CD14-positive monocyte (primary cell): Measurements from ENCODE around the gene KCNA10. TPM values are rescaled to one million over a fixed set of nuclear protein-coding genes. Genes with fewer than 3 reads are reported as not detected.

Experiments
- DNase-seq, 3 donors: peaks; one replicate each; pipeline ENCODE4 v3.0.0-alpha.2; 2011 to 2022
- H2AFZ ChIP-seq: 2 replicates; pipeline ENCODE4 v1.6.0; 2012; ENCODE audit warnings: mild to moderate bottlenecking, low read depth, low read length, inconsistent platforms; ENCODE audit not compliant: insufficient read depth, poor library complexity, severe bottlenecking
- H3K27ac ChIP-seq, 2 donors: 1 replicate in 1 of 2; 2 replicates in 1 of 2; pipeline ENCODE4 v1.5.1; 2012 to 2013; ENCODE audit warnings: low read length in 2 of 2, control low read depth in 1 of 2, inconsistent platforms in 1 of 2, low read depth in 1 of 2, mild to moderate bottlenecking in 1 of 2
- H3K27me3 ChIP-seq, 2 donors: one replicate each; pipeline versions ENCODE4 v1.6.0 to v1.6.1; 2011 to 2013; ENCODE audit warnings: low read length in 2 of 2; ENCODE audit not compliant: control insufficient read depth in 2 of 2, insufficient read depth in 2 of 2
- H3K36me3 ChIP-seq, 2 donors: replicated peaks in 1 of 2; 1 replicate in 1 of 2; 2 replicates in 1 of 2; pipeline versions ENCODE4 v1.5.1 to v1.6.1; 2012 to 2013; ENCODE audit warnings: low read length in 2 of 2, control low read depth in 1 of 2, inconsistent platforms in 1 of 2, mild to moderate bottlenecking in 1 of 2; ENCODE audit not compliant: insufficient read depth in 2 of 2, control insufficient read depth in 1 of 2
- H3K4me1 ChIP-seq, 2 donors: 1 replicate in 1 of 2; 2 replicates in 1 of 2; pipeline versions ENCODE4 v1.5.1 to v1.6.1; 2012 to 2013; ENCODE audit warnings: low read length in 2 of 2, control low read depth in 1 of 2, inconsistent platforms in 1 of 2, mild to moderate bottlenecking in 1 of 2, moderate library complexity in 1 of 2; ENCODE audit not compliant: insufficient read depth in 2 of 2, control insufficient read depth in 1 of 2
- H3K4me2 ChIP-seq: replicated peaks from 2 replicates; pipeline ENCODE3; 2012; ENCODE audit warnings: low read length, moderate library complexity, mild to moderate bottlenecking; ENCODE audit not compliant: poor library complexity, severe bottlenecking; ENCODE audit errors: extremely low read depth
- H3K4me3 ChIP-seq, 3 experiments: fragments of 200-600 bp in 1 of 3; sonication (generic) in 1 of 3; replicated peaks in 1 of 3; 1 replicate in 2 of 3; 2 replicates in 1 of 3; pipeline ENCODE4 v1.5.1; 2011 to 2013; ENCODE audit warnings: low read length in 3 of 3, mild to moderate bottlenecking in 3 of 3, control low read depth in 2 of 3, low read depth in 2 of 3, inconsistent platforms in 1 of 3, moderate library complexity in 1 of 3
- H3K79me2 ChIP-seq: 2 replicates; pipeline ENCODE4 v1.6.0; 2012; ENCODE audit warnings: mild to moderate bottlenecking, control low read depth, inconsistent platforms, low read length, moderate library complexity; ENCODE audit not compliant: insufficient read depth
- H3K9ac ChIP-seq: 2 replicates; pipeline ENCODE4 v1.6.0; 2017; ENCODE audit warnings: low read length, mild to moderate bottlenecking; ENCODE audit not compliant: insufficient read depth, poor library complexity, severe bottlenecking
- H3K9me3 ChIP-seq, 2 donors: replicated peaks in 1 of 2; 1 replicate in 1 of 2; 2 replicates in 1 of 2; pipeline versions ENCODE4 v1.5.1 to v1.6.1; 2012 to 2013; ENCODE audit warnings: low read length in 2 of 2, control low read depth in 1 of 2; ENCODE audit not compliant: control insufficient read depth in 1 of 2, insufficient read depth in 1 of 2
- H4K20me1 ChIP-seq: 2 replicates; pipeline ENCODE4 v1.6.0; 2012; ENCODE audit warnings: mild to moderate bottlenecking, low read length, control low read depth, moderate library complexity; ENCODE audit not compliant: insufficient read depth
- H3K27ac Mint-ChIP-seq, 7 donors: one replicate each; pipeline ENCODE4 v1.8.0; 2020; ENCODE audit warnings: mild to moderate bottlenecking in 7 of 7, mixed read lengths in 7 of 7, moderate library complexity in 6 of 7, inconsistent platforms in 2 of 7
- H3K27me3 Mint-ChIP-seq, 3 donors: one replicate each; pipeline ENCODE4 v1.8.0; 2021 to 2022; ENCODE audit warnings: low read depth in 3 of 3, mild to moderate bottlenecking in 3 of 3, mixed read lengths in 3 of 3, moderate library complexity in 3 of 3, inconsistent platforms in 1 of 3
- H3K36me3 Mint-ChIP-seq, 2 donors: one replicate each; pipeline ENCODE4 v1.8.0; 2020; ENCODE audit warnings: mixed read lengths in 2 of 2, inconsistent platforms in 1 of 2, mild to moderate bottlenecking in 1 of 2
- H3K4me1 Mint-ChIP-seq: one replicate; pipeline ENCODE4 v1.8.0; 2020; ENCODE audit warnings: mild to moderate bottlenecking, mixed read lengths
- H3K4me3 Mint-ChIP-seq, 2 donors: one replicate each; pipeline ENCODE4 v1.8.0; 2020; ENCODE audit warnings: mild to moderate bottlenecking in 2 of 2, mixed read lengths in 2 of 2, moderate library complexity in 1 of 2
- H3K9me3 Mint-ChIP-seq, 7 donors: one replicate each; pipeline ENCODE4 v1.8.0; 2020 to 2022; ENCODE audit warnings: mixed read lengths in 7 of 7, mild to moderate bottlenecking in 6 of 7, moderate library complexity in 6 of 7, inconsistent platforms in 2 of 7
- WGBS: methylation state at CpG from one replicate; pipeline ENCODE4 v1.1.5; 2013; ENCODE audit warnings: missing lambda C conversion rate; ENCODE audit not compliant: insufficient coverage; 5-methylcytosine and 5-hydroxymethylcytosine counted together
- intact Hi-C, 2 donors: fragments of 100-400 bp; cut with micrococcal nuclease; formaldehyde crosslinking; loops; one replicate each; pipeline versions ENCODE4 v1.15.0 to v1.15.1; 2023
- polyA plus RNA-seq, 3 donors: library from polyadenylated mRNA; depleted of rRNA in 1 of 3; unstranded in 2 of 3; stranded (reverse) in 1 of 3; fragments of 300-500 nt in 2 of 3; fragments of >200 nt in 1 of 3; fragmentation: Illumina TruSeq in 2 of 3; gene quantifications; 1 replicate in 2 of 3; 2 replicates in 1 of 3; pipeline ENCODE4 v1.2.3, GENCODE V29; 2012 to 2021
- TF ChIP-seq, protein P1 (sequence below): fragments of 200-600 bp; IDR thresholded peaks from one replicate; pipeline ENCODE4 v1.8.0; 2022; ENCODE audit warnings: antibody characterized with exemption, mild to moderate bottlenecking

KCNA10 gene
- polyA plus RNA-seq, 3 donors: not detected

DNA sequence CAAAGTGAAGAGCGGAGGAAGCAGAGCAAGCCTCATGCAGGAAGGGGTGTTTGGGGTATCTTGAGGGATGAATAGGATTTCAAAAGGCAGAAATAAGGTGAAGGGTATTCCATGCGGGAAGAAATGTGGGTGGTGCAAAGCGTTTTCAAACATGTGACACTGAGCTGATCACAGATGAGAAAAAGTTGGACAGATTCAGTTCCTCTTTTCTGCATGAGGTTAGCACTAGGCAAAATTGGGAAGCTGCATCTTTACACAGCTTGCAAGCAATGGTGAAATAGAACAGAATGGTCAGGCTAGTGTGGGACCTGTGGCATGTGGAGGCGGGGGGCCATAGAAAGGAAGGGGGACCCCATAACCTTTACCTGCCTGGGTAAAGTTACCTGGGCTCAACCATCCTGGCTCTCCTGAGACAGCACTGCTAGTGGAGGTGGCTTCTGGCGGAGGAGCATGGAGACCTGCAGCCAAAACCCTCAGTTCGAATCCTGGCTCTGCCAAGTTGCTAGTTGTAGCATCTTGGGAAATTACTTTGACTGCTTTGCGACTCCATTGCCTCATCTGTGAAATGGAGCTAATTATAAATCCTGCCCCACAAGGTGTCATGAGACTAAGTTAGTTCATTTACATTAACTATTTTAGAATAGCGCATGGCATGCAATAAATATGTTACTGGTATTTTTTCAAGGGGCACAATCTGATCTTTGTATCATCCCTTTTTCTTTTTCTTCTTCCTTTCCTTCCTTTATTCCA is 16.4 kb downstream of the KCNA10 start:
- no peaks in the 10 kb centered on the region for H4K20me1 ChIP-seq
- WGBS: 60% methylated on average over 5 of the region's 8 CpGs
- Mint-ChIP-seq H3K4me1 (peaks cover 24% of the 10 kb centered on the region), H3K4me3 (no peak overlapping the region), H3K9me3 (no peaks in the 10 kb centered on the region), H3K36me3 (no peaks in the 10 kb centered on the region), H3K27ac (peak overlapping the region in 5 of 7 donors; percentile 34 to 77 (median 54)), H3K27me3 (peaks cover 0 to 3% (median 2%) of the 10 kb centered on the region in 3 donors)
- no peaks in the 10 kb centered on the region for H3K79me2 ChIP-seq
- H3K36me3 ChIP-seq: no peaks in the 10 kb centered on the region
- no peak overlapping the region for H3K4me3 ChIP-seq
- H3K9me3 ChIP-seq: no peaks in the 10 kb centered on the region
- H3K27ac ChIP-seq: peak overlapping the region; percentile 28 to 49
- no peak overlapping the region for H2AFZ ChIP-seq
- intact Hi-C loops: no loop called here
- peak overlapping the region; percentile 14 for H3K4me2 ChIP-seq
- TF ChIP-seq, protein P1, sequence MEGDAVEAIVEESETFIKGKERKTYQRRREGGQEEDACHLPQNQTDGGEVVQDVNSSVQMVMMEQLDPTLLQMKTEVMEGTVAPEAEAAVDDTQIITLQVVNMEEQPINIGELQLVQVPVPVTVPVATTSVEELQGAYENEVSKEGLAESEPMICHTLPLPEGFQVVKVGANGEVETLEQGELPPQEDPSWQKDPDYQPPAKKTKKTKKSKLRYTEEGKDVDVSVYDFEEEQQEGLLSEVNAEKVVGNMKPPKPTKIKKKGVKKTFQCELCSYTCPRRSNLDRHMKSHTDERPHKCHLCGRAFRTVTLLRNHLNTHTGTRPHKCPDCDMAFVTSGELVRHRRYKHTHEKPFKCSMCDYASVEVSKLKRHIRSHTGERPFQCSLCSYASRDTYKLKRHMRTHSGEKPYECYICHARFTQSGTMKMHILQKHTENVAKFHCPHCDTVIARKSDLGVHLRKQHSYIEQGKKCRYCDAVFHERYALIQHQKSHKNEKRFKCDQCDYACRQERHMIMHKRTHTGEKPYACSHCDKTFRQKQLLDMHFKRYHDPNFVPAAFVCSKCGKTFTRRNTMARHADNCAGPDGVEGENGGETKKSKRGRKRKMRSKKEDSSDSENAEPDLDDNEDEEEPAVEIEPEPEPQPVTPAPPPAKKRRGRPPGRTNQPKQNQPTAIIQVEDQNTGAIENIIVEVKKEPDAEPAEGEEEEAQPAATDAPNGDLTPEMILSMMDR: no peak
- H3K9ac ChIP-seq: no peak overlapping the region
- peaks cover 22% of the 10 kb centered on the region in 2 donors for H3K4me1 ChIP-seq
- peak; percentile 64 to 80 (median 80) for DNase-seq
- no peaks in the 10 kb centered on the region for H3K27me3 ChIP-seq

DNA sequence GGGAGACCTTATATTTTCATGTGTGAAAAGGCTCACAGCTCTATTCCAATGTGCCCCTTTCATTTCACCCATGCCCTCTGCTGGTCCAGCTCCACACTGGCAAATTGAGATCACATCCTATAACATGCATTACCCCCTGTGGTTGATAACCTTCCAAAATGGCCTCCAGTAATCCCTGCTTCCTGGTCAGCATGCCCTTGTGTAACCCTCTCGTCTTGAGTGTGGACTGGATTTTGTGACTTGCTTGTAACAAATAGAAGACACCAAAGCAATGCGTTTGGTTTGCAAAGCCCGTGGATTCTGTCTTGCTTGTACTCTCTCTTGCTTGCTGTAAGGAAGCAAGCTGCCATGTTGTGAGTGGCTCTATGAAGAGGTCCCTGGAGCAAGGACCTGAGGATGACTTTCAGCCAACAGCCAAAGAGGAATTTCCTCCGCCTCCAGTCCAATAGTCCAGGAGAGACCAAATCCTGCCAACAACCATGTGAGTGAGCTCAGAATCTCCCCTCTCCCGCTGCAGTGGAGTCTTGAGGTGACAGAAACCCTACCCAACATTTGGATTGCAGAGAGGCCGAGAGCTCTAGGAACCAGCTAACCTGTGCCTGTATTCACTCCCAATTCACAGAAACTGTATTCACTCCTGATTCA is 17.4 kb downstream of the KCNA10 start:
- no peaks in the 10 kb centered on the region for H3K36me3 Mint-ChIP-seq
- Histone ChIP-seq H3K4me3 (no peak overlapping the region), H4K20me1 (no peaks in the 10 kb centered on the region), H3K4me1 (peaks cover 20 to 21% of the 10 kb centered on the region in 2 donors), H3K4me2 (no peak overlapping the region), H3K27ac (no peak overlapping the region), H3K9me3 (no peaks in the 10 kb centered on the region), H2AFZ (no peak overlapping the region), H3K9ac (no peak overlapping the region), H3K27me3 (no peaks in the 10 kb centered on the region), H3K79me2 (no peaks in the 10 kb centered on the region), H3K36me3 (no peaks in the 10 kb centered on the region)
- 89% methylated on average over 4 of the region's 6 CpGs for WGBS
- TF ChIP-seq, protein P1: no peak
- H3K9me3 Mint-ChIP-seq: no peaks in the 10 kb centered on the region
- intact Hi-C loops: no loop called here
- peak overlapping the region in 2 of 7 donors; percentile 13 to 61 for H3K27ac Mint-ChIP-seq
- no peak for DNase-seq
- H3K27me3 Mint-ChIP-seq: peaks cover 0 to 3% (median 2%) of the 10 kb centered on the region in 3 donors
- H3K4me1 Mint-ChIP-seq: peaks cover 21% of the 10 kb centered on the region
- no peak overlapping the region for H3K4me3 Mint-ChIP-seq
